Stimulated activated CD8-positive, alpha-beta memory T cell treated with anti-CD3 and anti-CD28 coated beads, Interleukin-2, amount 100 ng/mL, for 1 hour (primary cell): ENCODE measurements around the gene MLKL.

ENCODE experiments used
- DNase-seq, 2 donors: peaks; one replicate each; pipeline ENCODE4 v3.0.0-alpha.2; 2020; ENCODE audit warnings: low read depth in 2 of 2

The MLKL gene

DNA sequence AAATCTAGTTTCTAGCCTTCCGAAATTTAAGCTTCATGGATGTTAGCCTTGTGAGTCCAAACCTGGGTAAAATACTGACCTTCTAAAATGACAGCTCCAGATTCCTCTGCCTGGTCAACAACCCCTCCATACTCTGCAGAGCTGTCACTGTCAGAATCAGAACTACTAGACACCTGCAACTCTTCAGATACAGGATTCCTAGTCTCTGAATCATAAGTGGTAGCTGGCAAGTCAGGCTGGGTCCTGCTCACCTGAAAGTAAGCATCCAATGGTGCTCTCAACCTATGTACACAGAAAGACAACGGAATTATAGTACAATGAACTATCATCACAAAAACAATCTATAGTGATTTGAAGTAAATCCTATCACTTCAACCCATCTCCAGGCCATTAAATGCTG is 48.8 kb downstream of the MLKL start:
- no peak for DNase-seq

DNA sequence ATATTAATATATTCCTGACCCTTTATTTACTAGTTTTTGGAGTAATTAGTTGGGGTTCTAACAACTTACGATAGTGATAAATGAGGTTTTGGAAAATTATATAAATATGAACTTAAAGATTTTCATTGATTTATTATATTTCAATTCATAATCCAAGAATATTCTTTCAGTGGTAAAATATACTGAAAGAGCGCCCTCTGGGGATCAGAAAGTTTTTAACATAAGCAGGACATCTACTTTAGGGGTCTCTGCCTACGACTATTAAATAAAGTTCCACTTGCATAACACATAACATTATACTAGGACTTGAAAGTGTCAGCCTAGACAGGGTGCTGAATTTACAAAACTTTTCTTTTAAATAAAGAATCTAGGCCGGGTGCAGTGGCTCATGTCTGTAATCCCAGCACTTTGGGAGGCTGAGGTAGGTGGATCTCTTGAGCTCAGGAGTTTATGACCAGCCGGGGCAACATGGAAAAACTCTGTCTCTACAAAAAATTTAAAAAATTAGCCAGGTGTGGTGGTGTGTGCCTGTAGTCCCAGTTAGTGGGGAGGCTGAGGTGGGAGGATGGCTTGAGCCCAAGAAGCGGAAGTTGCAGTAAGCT is 49.6 kb downstream of the MLKL start:
- DNase-seq = no peak

DNA sequence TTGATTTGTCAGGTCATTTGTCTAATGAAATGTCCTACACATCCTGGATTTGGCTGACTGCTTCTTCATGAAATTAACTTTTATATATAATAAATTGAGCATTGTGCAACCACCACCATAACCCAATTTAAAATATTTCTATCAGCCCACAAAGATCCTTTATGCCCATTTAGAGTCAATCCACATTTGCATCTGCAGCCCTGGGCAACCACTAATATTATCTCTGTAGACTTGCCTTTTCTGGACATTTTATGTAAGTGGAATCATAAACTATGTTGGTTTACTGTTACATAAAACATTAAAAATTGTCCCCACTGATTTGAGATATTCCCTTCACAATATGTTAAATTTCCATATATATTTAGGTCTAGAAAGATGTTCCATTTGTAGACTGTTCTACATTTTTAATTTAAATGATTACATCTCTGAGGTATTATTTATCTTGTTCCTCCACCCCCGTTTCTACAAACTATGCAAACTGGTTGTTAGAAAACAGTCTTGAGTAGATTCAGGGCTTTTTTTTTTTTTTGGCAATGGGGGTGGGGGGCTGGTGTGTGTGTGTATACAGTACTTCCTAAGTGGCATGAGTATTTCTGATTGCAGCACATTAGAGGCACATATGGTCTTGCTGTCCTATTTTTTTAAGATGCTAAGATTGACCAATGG is 50.7 kb downstream of the MLKL start:
- DNase-seq = no peak

DNA sequence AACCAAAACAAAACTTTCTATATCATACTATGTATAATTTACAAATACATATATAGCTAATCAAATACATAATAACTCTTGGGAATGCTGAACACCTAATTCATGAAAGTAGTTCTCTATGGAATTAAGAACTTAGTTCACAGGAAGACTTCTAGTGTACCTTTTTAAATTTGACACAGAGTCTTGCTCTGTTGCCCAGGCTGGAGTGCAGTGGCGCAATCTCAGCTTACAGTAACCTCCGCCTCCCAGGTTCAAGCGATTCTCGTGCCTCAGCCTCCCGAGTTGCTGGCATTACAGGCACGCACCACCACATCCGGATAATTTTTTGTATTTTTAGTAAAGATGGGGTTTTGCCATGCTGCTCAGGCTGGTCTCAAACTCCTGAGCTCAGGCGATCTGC is 58.7 kb downstream of the MLKL start:
- DNase-seq = no peak

DNA sequence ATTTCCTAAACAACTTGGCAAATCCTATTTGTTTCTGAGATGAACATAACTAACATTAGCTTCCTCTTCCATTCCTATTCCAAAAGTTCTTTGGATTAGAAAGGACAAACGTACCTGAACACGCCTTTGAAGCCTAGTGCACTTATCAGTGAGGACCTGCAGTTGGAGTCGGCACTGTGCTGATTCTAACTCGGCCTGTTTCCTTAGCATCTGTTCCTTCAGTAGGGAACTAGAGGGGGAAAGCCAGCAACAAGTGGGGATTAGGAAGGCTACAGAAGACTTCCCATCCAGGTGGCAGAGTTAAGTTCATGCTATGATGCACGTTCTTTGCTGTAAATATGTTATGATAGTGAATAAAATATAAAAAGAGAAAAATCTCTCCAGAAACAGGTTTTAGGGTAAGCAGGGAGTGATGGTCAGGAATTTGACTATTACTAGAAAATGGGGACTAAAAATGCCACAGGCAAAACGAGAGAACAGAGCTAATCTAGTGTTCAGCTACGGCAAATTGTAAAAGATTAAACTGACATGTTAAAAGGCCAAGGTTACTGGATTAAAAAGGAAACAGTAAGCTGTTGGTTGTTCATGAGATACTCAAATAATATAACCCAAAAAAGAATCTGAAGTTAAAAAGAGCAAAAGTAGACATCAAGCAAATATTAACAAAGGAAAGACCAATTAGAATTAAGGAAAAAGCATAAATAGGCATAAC is 62.8 kb downstream of the MLKL start:
- no peak for DNase-seq

DNA sequence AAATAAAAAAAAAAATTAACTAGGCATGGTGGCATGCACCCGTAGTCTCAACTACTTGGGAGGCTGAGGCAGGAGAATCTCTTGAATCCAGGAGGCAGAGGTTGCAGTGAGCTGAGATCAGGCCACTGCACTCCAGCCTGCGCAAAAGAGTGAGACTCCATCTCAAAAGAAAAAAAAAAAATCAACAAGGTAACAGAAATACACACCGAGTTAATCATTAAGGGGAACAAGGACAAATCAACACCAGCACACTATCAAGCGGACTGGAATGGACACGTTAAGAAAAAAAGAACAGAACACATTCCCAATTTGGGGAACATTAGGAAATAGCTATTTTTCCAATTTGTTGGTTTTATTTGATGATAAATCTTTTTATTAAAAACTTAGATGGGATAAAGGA is 65.4 kb downstream of the MLKL start:
- DNase-seq = no peak

DNA sequence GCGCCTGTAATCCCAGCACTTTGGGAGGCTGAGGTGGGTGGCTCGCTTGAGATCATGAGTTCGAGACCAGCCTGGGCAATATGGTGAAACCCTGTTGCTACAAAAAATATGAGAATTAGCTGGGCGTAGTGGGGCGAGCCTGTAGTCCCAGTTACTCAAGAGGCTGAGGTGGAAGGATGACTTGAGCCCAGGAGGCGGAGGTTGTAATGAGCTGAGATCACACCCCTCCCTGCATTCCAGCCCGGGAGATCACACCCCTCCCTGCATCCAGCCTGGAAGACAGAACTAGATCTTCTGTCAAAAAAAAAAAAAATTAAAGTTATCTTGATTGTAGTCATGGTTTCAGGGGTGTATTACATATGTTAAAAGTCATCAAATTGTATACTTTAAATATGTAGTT is 67.0 kb downstream of the MLKL start:
- no peak for DNase-seq

DNA sequence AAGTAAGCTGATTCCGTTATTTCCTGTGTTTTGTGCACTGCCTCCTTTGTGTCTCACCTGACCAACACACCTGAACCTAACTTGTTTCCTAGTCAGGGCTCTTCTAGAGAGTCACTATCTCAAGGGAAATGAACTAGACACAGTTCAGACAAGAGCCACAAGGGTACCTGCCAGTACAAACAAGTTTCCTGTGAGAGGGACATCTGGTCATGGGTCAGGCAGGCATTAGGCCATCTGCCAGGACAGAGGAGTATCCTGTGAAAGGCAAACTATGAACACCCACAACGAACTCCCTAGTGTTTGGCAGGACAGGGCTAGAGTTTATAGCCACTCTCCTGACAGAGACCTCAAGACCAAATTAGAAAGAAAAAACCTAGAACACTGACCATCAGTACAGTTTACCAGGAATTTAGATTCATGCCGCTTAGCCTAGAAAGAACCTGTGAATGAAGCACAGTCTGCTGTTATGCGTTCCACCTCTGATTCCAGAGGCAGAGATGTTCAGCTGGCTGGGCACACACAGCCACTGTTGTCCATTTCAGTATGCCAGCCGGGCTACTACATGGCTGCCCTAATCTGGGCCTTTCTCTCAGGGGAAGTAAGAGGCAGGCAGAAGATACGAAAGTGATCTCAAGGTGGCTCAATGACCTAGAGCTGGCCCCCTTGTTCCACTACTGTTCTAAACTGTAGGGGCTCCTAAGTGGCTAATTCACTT is 73.0 kb downstream of the MLKL start:
- no peak for DNase-seq

DNA sequence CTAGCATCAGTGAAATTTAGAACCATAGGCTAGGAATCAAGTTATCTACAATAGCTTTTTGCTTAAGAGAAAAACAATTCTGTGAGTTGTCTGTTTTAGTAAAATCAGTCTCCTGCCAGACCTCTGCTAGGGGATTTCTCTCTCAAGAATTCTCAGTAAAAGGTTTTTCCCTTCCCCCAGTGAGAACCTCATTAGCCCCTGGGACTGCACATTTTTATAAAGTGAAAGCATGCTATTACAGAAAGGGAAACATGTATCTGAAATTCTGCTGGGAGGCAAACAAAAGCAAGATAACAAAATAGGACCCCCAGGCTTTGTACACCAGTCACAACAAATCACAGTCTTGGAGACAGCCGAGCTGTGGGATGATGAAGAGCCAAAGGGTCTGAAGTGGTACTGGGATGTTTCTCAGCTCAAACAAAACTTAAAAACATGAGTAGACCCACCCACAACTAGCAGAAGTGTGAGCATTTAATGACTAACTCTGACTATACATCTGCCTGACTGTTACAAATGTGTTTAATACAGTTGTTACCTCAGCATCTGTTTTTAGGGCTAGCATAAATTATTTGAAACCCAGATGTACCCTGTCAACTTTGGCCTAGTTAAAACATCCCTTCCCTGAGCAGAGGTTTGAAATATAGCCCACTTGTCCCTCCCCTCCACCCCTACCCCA is 73.8 kb downstream of the MLKL start:
- DNase-seq = no peak

DNA sequence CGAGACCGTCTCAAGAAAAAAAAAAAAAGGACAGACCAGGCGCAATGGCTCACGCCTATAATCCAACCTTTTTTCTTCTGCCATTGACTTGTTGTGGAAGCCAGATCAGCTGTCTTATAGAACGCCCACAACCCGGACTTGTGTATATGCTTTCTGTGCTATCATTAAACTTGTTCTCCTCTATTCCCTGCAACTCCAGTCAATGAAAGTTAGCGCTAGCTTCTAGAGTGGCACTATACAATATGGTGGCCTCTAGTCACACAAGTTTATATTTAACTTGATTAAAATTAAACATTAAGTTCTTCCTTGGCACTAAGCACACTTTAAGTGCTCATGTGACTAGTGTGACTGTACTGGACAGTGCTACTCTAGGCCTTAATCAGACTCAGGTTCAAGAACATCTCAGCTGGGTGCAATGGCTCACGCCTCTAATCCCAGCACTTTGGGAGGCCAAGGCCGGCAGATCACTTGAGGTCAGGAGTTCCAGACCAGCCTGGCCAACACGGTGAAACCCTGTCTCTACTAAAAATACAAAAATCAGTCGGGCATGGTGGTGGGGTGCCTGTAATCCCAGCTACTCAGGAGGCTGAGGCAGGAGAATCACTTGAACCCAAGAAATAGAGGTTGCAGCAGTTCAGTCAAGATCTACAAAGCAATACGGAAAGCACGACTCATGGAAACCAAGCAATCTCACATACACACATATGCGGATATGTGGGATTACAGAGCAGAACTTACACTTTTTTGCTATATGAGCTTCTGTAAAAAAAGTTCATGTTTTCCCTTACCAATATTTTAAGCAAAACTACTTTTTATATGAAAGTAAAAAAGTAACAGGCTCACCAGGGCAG is 74.9 kb downstream of the MLKL start:
- DNase-seq = no peak

DNA sequence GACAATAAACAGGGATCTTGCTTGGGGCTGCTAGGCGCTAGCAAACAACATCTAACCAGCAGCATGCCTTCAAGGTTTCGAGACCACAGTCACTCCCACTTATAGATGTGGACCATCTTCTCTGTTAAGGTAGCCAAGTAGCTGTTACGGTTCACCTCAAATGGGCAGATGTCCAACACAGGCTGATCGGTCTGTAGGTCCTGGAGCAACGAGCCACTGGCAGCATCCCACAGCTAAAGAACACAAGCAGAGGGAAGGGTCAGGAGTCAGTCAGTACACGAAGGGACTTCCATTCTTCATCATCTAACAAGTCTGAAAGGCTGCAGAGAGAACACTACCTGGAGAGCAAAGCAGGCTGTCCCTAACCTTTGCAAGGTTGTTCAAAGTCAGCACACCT is 76.8 kb downstream of the MLKL start:
- no peak for DNase-seq

DNA sequence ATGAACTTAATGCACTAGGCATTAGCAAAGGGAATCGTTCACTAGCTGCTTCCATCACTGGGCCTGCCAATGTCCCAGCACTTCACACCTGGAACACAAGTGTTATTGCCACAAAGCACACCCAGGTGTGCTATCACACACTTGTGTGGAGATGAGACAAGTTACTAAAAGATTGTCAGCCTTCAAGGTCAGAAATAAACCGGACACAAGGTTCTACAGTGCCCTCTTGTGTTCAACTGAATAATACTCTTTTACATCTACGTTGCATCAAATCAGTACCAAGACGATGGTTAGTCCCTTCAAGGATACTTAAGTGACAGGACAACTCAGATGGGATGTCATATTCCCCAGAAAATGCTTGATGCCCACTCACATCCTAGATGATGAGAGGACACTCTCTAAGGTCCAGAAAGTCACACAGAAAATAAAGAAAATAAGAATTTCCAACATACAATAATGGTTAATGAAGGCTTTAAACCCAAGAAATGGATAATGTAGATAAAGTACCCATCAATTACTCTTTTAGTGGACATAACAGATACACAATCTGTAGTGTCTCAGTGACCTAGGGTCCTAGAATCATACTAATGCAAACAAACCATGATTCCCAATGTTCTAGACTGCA is 77.3 kb downstream of the MLKL start:
- DNase-seq = no peak

DNA sequence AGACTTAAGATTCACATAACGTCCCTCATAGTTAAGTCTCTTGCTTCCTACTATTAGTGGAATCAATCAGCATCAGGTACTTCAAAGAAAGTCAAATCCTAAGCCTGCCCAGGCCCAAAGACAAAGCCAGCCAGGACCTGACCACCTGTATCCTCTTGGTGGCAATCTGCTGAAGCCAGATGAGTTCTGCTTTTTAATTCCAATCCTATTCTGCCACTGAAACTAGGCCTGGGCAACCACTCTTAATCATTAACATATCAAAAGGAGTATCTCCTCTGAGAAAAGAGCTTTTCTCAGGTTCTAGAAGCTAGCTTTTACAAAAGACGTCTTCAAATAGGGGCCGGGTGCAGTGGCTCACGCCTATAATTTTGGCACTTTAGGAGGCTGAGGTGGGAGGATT is 78.7 kb downstream of the MLKL start:
- no peak for DNase-seq
